GM21786 (cell line): ENCODE data around the gene TMEM151A.
"Not testable (repeated sequence)": the region's sequence is repeated elsewhere in the genome, so short reads cannot be mapped to it uniquely, and the experiment has no call there.

Experiments
- ATAC-seq: cut with Tn5 transposase; IDR thresholded peaks from one replicate; pipeline ENCODE4 v1.9.1; 2021; ENCODE audit not compliant: unreplicated experiment

Gene TMEM151A

GRCh38 chr11:66297610-66298009, 5.9 kb downstream of the TMEM151A start:
- ATAC-seq, result no peak

GRCh38 chr11:66299186-66299585, 7.5 kb downstream of the TMEM151A start:
- ATAC-seq, result no peak

GRCh38 chr11:66302656-66303055, 11.0 kb downstream of the TMEM151A start:
- no peak for ATAC-seq

DNA sequence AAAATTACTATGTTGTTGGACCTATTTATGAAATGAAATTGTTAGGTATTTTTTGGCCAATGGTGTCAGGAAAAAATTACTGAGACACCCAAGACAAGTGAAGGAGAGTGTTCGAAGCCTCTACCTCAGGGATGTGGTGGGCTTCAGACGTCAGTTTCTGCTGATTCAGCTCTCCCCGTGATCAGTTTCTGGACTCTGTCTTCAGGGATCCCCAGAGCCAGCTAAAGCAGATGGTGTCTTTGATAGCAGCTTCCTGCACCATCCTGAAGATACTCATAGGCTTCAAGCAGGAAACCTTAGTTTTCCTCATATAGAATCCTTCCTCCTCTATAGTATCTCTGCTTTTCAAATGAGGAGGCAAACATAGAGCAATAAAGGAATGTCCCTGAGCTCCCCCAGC, 17.8 kb downstream of the TMEM151A start:
- ATAC-seq, result no peak

DNA sequence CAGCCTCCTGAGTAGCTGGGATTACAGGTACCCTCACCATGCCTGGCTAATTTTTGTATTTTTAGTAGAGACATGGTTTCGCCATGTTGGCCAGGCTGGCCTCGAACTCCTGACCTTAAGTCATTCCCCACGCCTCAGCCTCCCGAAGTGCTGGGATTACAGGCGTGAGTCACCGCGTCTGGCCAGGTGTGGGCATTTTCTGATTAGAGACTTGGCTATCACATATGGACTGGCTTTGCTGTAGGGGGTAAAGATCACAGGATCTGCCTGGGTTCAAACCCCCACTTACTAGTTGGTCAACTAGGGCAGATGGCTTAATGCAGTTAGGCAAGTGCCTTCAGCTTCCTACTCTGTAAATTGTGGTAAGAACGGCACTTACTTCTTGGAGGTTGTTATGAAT, 18.6 kb downstream of the TMEM151A start:
- ATAC-seq, result no peak

DNA sequence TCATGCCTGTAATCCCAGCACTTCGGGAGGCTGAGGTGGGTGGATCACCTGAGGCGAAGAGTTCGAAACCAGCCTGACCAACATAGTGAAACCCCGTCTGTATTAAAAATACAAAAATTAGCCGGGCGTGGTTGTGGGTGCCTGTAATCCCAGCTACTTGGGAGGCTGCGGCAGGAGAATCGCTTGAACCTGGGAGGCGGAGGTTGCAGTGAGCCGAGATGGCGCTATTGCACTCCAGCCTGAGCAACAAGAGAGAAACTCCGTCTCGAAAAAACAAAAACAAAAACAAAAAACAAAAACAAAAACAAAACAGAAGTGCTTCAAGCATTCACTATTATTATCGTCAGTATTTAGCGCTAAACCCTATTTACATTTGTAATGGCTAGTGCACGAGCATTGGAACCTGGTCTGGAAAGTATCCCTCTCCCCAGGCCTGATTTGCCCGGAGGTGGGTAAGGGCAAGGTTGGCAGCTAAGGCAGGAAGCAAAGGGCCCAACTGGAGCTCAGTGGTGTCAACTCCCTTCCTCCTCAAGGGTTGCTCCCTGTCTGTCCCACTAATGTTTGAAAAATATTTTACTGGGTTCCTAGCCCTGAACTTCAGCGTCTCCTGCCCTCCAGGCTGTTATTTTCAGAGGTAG, 19.2 kb downstream of the TMEM151A start:
- ATAC-seq, result not testable (repeated sequence)

- ATAC-seq, result no peak
These were observed 19.8 kb downstream of the TMEM151A start for GRCh38 chr11:66311470-66311964.

DNA sequence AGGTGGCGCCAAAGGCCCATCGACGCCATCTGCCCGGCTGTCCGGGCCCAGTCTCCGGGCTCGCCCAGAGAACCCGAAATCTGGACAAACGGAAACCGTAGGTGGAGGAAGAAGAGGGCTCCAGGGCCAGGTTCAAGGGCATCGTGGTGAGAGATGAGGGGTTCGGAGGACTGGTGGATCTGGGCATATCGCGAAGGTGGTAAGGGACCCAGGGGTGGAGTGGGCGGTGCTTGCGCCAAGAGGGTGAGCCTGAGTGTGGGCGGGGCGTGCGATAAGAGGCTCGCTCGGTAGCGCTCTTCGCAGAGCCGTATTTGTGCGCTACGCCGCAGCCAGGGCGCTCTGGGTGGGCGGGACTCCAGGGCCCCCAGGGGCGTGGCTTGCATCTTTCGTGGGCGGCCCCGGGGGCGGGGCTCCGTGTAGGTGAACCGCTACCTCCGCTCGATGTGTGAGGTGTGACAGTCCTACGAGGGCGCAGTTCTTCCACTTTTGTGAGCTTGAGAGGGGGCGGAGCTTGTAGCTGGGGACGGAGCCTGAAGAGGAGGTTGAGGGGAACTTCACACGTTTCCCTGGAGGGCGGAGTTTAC, 20.4 kb downstream of the TMEM151A start:
- ATAC-seq, result peak; percentile 76

- peak; percentile 70 for ATAC-seq
These were observed 21.0 kb downstream of the TMEM151A start for GRCh38 chr11:66312549-66313320.

- ATAC-seq, result no peak
These were observed 21.9 kb downstream of the TMEM151A start for GRCh38 chr11:66313321-66314185.

DNA sequence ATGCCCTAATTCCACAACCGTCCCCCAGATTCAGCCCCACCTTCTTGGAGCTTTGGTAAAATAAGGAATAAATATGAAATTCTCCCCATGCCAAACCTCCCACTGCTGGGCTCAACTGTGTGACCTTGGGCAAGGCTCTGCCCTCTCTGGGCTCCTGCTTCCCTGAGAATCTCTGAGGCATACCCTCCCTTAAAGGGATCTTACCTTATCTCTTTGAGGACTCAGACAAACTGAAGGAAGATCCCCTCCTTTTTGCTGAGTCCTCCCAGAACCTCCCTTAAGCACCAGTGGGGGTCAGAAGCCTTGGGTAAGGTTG, 22.4 kb downstream of the TMEM151A start:
- no peak for ATAC-seq

DNA sequence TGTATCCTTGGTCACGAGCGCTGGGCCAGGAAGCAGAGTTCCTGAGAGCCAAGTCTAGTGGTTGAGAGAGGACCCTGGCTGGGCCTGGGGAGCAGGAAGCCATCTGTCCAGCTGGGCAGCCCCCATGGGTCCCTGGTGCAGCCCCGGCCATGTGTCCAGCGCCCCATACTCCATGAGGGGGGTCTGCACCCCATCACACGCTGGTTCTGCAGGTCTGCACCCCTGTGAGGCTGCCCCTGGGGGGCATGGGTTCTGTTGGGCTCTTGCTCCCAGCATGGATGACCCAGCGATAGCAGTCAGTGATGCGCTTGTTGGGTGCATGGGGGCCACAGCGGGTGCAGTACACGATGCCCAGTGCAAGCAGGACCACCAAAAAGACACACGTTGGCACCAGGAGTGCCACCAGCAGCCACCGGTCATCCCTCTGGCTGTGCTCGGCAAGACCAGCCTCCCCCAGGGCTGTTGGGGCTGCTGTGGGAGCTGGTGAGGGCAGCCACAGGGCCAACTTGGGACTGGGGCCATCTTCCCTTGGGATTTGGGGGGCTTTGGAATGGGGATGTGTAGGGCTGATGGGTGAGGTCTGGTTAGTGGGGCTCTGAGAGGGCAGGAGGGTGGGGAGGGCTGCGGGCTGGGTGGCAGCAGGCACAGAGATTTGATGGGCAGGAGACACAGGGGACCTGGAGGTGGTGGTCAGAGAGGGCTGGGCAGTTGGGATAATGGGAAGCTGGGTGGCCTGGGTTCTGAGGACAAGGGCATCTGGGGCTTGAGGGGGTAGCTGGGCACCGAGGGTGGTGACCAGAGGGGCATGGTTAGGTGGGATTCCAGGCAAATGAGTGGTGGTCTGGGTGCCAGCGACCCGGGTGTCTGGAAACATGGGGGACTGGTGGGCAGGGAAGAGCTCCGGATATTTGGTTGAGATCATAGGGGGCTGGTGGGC, 23.1 kb downstream of the TMEM151A start:
- no peak for ATAC-seq

DNA sequence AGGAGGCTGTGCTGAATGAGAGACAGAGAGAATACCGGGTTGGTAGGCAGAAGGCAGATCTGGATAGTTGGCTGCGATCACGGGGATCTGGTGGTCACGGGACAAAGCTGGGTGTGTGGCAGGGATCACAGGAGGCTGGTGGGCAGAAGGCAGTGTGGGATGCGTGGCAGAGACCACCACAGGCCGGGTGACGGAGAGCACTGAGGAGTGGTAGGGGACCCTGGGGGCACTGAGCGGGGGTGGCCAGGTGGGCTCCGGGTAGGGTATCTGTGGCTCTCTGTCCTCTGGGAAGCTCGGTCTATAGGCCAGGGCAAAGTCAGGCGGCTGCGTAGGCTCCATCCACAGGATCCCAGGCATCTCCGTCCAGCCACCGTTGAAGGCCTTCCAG, 23.8 kb downstream of the TMEM151A start:
- no peak for ATAC-seq

- no peak for ATAC-seq
These were observed 24.5 kb downstream of the TMEM151A start for GRCh38 chr11:66315921-66316811.

GRCh38 chr11:66316849-66317251, 25.2 kb downstream of the TMEM151A start, which contains the start of gene CD248:
Gene CD248, minus strand, starts transcription at chr11:66317044. Its CDS starts 17 bp downstream, at chr11:66317027.
- ATAC-seq, result no peak

- no peak for ATAC-seq
These were observed 25.6 kb downstream of the TMEM151A start for GRCh38 chr11:66317322-66317722.

- no peak for ATAC-seq
These were observed 26.3 kb downstream of the TMEM151A start for GRCh38 chr11:66317723-66318599.

DNA sequence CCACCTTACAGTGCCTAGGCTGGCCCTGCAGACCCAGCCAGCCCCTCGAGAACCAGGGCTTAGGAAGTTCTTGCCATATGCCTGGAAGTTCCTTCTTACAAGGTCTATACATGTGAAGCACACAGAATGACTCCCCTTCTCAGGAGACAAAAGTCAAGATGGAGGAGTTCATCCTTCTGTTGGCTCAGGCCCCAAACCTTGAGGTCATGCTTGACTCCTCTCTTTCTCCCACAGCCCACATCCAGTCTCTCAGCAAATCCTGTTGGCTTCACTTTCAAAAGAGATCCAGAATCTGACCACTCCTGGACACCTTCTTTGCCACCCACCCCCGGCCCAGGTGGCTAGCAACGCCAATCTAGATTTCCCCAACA, 26.9 kb downstream of the TMEM151A start:
- ATAC-seq, result no peak
